ENCODE data around the gene CDC34.

- no peak for TF ChIP-seq MAX (IDR thresholded peaks at IDR 0.05)
- TF ChIP-seq E2F6 (IDR thresholded peaks at IDR 0.05; ENCODE audit: borderline replicate concordance, low read depth) = no peak
- TF ChIP-seq CHD2 (IDR thresholded peaks at IDR 0.05; ENCODE audit: low read length, partially characterized antibody) = no peak
- TF ChIP-seq CTCF (IDR thresholded peaks at IDR 0.05) = no peak
- no peak for TF ChIP-seq POLR2A (IDR thresholded peaks at IDR 0.05; ENCODE audit: low read length)
- TF ChIP-seq GATA3 (IDR thresholded peaks at IDR 0.05; ENCODE audit: borderline replicate concordance) = no peak
- no peak for TF ChIP-seq MAFK (IDR thresholded peaks at IDR 0.05; ENCODE audit: partially characterized antibody)
- TF ChIP-seq FOSL2 (IDR thresholded peaks at IDR 0.05) = no peak
- no peak for TF ChIP-seq FOSL2 (CRISPR knock-in tag; IDR thresholded peaks at IDR 0.05)
- no peak for TF ChIP-seq RAD21 (conservative IDR thresholded peaks at IDR 0.05 in 1 of 2, IDR thresholded peaks at IDR 0.05 in 1 of 2)
- no peak for TF ChIP-seq POLR2AphosphoS2 (conservative IDR thresholded peaks at IDR 0.05; ENCODE audit: low read length)
These were observed 35.4 kb upstream of the CDC34 start, which contains the start of gene MADCAM1 for GRCh38 chr19:496112-496665.
